Heart left ventricle (tissue), 16 donors: ENCODE results near the gene FARSB. TPM values are rescaled to one million over a fixed set of nuclear protein-coding genes. Genes with fewer than 3 reads are reported as not detected.

ENCODE experiments used
- ATAC-seq, 4 donors: fragments of 200-7000 bp; cut with Tn5 transposase; one replicate each; pipeline ENCODE4 v1.9.1; 2020 to 2022; ENCODE audit warnings: moderate library complexity in 4 of 4, mild to moderate bottlenecking in 3 of 4, moderate number of reproducible peaks in 1 of 4
- DNase-seq, 5 donors: peaks; one replicate each; pipeline ENCODE4 v3.0.0-alpha.2; 2020
- H3K27ac ChIP-seq, 12 donors: fragments of 200-600 bp; sonication (generic) in 4 of 12; one replicate each; pipeline versions ENCODE4 v1.5.0 to v1.8.0; 2016 to 2022; ENCODE audit warnings: mild to moderate bottlenecking in 2 of 12
- H3K27me3 ChIP-seq, 9 donors: fragments of 200-600 bp; sonication (generic) in 2 of 9; one replicate each; pipeline versions ENCODE4 v1.5.1 to v1.8.0; 2016 to 2022; ENCODE audit warnings: mild to moderate bottlenecking in 3 of 9
- H3K36me3 ChIP-seq, 9 donors: fragments of 200-600 bp; sonication (generic) in 2 of 9; one replicate each; pipeline versions ENCODE4 v1.5.0 to v1.8.0; 2018 to 2022; ENCODE audit warnings: mild to moderate bottlenecking in 2 of 9
- H3K4me1 ChIP-seq, 12 donors: fragments of 200-600 bp; sonication (generic) in 4 of 12; one replicate each; pipeline versions ENCODE4 v1.5.0 to v1.8.0; 2016 to 2022; ENCODE audit warnings: mild to moderate bottlenecking in 3 of 12
- H3K4me3 ChIP-seq, 12 donors: fragments of 200-600 bp; sonication (generic) in 4 of 12; one replicate each; pipeline versions ENCODE4 v1.5.0 to v1.8.0; 2017 to 2022; ENCODE audit warnings: mild to moderate bottlenecking in 9 of 12, moderate library complexity in 4 of 12
- H3K9me3 ChIP-seq, 12 donors: fragments of 200-600 bp; sonication (generic) in 4 of 12; one replicate each; pipeline versions ENCODE4 v1.5.0 to v1.8.0; 2016 to 2022; ENCODE audit warnings: mild to moderate bottlenecking in 1 of 12
- POLR2A ChIP-seq, 2 donors: fragments of 450-650 bp; IDR thresholded peaks; one replicate each; pipeline ENCODE4 v1.6.1; 2017; ENCODE audit warnings: antibody characterized with exemption in 2 of 2, mild to moderate bottlenecking in 2 of 2, moderate library complexity in 2 of 2
- WGBS, 4 donors: extraction: QIAGEN DNeasy Blood & Tissue Kit in 2 of 4; methylation state at CpG; one replicate each; pipeline versions ENCODE4 v1.1.5 to v1.1.7; 2013 to 2018; 5-methylcytosine and 5-hydroxymethylcytosine counted together
- intact Hi-C, 10 donors: fragments of 100-400 bp; cut with DNase I; formaldehyde crosslinking; loops; one replicate each; pipeline versions ENCODE4 v1.11.1 to v1.14.2; 2022
- long read RNA-seq, 3 donors: library from polyadenylated mRNA; unstranded; transcript quantifications; one replicate each; pipeline ENCODE4 v2.0.0, GENCODE V29; 2020 to 2021
- polyA plus RNA-seq, 2 donors: library from polyadenylated mRNA; stranded (reverse); fragments of 200-250 nt; gene quantifications; one replicate each; pipeline ENCODE4 v1.2.3, GENCODE V29; 2013
- total RNA-seq, 9 donors: library from RNA; depleted of rRNA in 2 of 9; stranded (reverse); fragments of >200 nt in 2 of 9; fragmentation: NEBNext Ultra II Directional in 3 of 9; extraction: Animal tissue kit (Norgen Biotek cat#: 25700) in 3 of 9; gene quantifications; one replicate each; pipeline versions ENCODE4 v1.1.0 to v1.2.4, GENCODE V29; 2016 to 2023
- TF ChIP-seq, protein P1 (sequence below), 12 donors: fragments of 200-600 bp; sonication (generic) in 4 of 12; IDR thresholded peaks; one replicate each; pipeline versions ENCODE4 v1.5.0 to v1.8.0; 2018 to 2022; ENCODE audit warnings: antibody characterized with exemption in 12 of 12, mild to moderate bottlenecking in 5 of 12
- donor health status: ischemic (EF 13 %, LVEDD 7.1; RV severe dilation, severe dysfunction).
- donor health status: healthy with polysubstance abuse.
- donor health status: DM: no; HTN: yes; CAD: no.
- donor health status: DM: no; HTN: no; CAD: no.
- donor health status: ischemic (EF 25% LVEDD 6.9; RV normal size, moderate dysfunction).
- donor health status: ischemic (EF 25% LVEDD 5.7; RV mildly dilated, moderate dysfunction).
- donor health status: healthy.
- donor health status: DM: yes; HTN: yes; CAD: no.
- donor health status: ischemic (EF 35%, LVEDD 5.7; RV mildly dilated, moderate dysfunction).
- donor health status: nonischemic (EF 11% LVEDD 7.7; RV severe dilation, severe dysfunction).
- donor health status: DM: yes; HTN: yes; CAD: no.
- donor health status: PGD.
- donor health status: ischemic (EF 29% LVEDD 5.4; RV normal size, mild dysfunction).
- donor health status: nonischemic (EF 23%, LVEDD 6.1; RV moderate dilation, normal function).

The FARSB gene
- total RNA-seq: 10 to 100 TPM; 14.3 to 29.2 (median 19.5) TPM
- polyA plus RNA-seq: 10 to 100 TPM in 1 of 2 donors, 1 to 10 TPM in 1; 9.8 to 28.6 TPM
- long read RNA-seq, donor 1, transcript FARSB-201 (17 exons, 3,369 nt): major isoform, 35 of 41 reads
- long read RNA-seq, donor 1, partial matches to known transcripts: 2 of 41 reads
- long read RNA-seq, donor 1, other reads (novel, unspliced or antisense): 4 of 41 reads
- long read RNA-seq, donor 2, transcript FARSB-201 (17 exons, 3,369 nt): major isoform, 298 of 350 reads
- long read RNA-seq, donor 2, partial matches to known transcripts: 11 of 350 reads
- long read RNA-seq, donor 2, other reads (novel, unspliced or antisense): 41 of 350 reads
- long read RNA-seq, donor 3, transcript FARSB-201 (17 exons, 3,369 nt): major isoform, 44 of 51 reads
- long read RNA-seq, donor 3, partial matches to known transcripts: 1 of 51 reads
- long read RNA-seq, donor 3, other reads (novel, unspliced or antisense): 6 of 51 reads

DNA sequence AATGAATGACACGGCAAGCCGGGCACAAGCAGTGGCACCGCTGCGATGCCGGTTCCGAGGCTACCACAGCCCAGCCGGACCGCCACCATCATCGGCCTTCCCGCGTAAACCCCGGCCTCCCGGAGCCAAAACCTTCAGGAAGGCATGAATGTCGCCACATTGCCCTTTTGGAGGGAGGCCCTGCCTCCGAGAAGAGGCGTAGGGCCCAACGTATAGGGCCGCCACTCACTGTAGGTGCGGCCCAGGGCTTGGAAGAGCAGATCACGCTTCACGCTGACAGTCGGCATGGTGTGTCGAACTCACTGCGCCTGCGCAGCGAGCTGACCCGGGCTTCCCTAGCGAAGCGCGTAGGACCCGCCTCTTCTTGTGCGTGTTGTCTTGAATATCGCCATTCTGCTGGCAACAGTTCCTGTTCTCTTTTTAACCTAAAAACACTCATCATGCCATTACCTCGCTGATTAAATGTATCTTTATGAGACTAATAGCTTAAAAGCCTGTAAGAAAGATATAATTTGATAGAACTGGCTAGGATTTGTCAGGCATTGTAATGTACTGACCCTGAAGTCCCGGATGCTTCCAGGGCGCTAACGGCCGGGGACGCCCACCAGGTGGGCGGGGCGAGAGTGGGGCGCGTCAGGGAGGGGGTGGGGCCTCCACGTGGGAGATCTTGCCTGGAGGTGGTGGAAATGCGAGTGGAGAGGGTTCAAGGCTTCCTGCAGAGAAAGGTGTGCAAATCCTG, at the start of gene FARSB:
TSS of gene FARSB (minus strand) at position 306 of the 739 bp plus-strand sequence. CDS start at position 287, 19 bp downstream.
- intact Hi-C loops: no loop called here
- Histone ChIP-seq H3K36me3 (no peaks in the 10 kb centered on the region), H3K27me3 (no peaks in the 10 kb centered on the region), H3K27ac (peak within 1 kb of the TSS; percentile 82 to 96 (median 90)), H3K4me1 (peaks cover 0 to 36% (median 16%) of the 10 kb centered on the region in 12 donors), H3K4me3 (peak within 1 kb of the TSS; percentile 57 to 95 (median 85)), H3K9me3 (no peaks in the 10 kb centered on the region)
- ATAC-seq (peak; percentile 98 to 99 (median 98)), DNase-seq (peak; percentile 94 to 99 (median 97))
- TF ChIP-seq POLR2A (IDR thresholded peaks at IDR 0.05): peak in 1 of 2 donors; percentile 64
- TF ChIP-seq, protein P1, sequence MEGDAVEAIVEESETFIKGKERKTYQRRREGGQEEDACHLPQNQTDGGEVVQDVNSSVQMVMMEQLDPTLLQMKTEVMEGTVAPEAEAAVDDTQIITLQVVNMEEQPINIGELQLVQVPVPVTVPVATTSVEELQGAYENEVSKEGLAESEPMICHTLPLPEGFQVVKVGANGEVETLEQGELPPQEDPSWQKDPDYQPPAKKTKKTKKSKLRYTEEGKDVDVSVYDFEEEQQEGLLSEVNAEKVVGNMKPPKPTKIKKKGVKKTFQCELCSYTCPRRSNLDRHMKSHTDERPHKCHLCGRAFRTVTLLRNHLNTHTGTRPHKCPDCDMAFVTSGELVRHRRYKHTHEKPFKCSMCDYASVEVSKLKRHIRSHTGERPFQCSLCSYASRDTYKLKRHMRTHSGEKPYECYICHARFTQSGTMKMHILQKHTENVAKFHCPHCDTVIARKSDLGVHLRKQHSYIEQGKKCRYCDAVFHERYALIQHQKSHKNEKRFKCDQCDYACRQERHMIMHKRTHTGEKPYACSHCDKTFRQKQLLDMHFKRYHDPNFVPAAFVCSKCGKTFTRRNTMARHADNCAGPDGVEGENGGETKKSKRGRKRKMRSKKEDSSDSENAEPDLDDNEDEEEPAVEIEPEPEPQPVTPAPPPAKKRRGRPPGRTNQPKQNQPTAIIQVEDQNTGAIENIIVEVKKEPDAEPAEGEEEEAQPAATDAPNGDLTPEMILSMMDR (IDR thresholded peaks at IDR 0.05): peak in 1 of 12 donors; percentile 9
- 0 to 1% (median 0%) methylated on average over 24 to 45 of the region's 45 CpGs for WGBS, 4 donors

DNA sequence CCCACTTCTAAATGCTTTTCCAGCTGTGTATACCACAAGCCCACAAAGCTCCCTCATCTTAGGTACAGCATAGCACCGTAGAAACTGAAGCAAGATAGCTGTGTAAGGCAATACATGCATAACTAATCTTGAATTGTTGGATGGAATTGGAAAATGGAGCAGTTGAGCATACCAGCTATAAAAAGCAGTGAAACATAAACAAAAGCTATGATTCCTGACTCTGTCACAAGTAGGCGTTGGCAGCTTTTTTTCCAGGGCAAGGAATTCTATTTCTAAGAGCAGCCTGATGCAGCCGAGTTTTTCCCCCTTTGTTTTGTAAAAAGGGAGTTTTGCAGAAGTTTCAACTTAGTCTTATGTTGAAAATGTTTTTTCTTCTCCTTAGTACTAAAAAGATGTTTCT, 48.0 kb upstream of the FARSB start:
- DNase-seq: no peak
- ATAC-seq: no peak
- Histone ChIP-seq H3K9me3 (no peaks in the 10 kb centered on the region), H3K4me1 (peaks cover 0 to 15% (median 6%) of the 10 kb centered on the region in 12 donors), H3K27me3 (no peaks in the 10 kb centered on the region), H3K36me3 (no peaks in the 10 kb centered on the region), H3K4me3 (no peak overlapping the region), H3K27ac (no peak overlapping the region)
- WGBS, 4 donors: 59 to 77% (median 70%) methylated on average over 3 of the region's 3 CpGs
- TF ChIP-seq, protein P1 (IDR thresholded peaks at IDR 0.05): no peak
- no peak for TF ChIP-seq POLR2A (IDR thresholded peaks at IDR 0.05)
- intact Hi-C loops: loop anchor here in 1 of 10 donors (10.0 kb wide), 1 partner anchor 101 kb away; no protein-coding TSS in a partner anchor

DNA sequence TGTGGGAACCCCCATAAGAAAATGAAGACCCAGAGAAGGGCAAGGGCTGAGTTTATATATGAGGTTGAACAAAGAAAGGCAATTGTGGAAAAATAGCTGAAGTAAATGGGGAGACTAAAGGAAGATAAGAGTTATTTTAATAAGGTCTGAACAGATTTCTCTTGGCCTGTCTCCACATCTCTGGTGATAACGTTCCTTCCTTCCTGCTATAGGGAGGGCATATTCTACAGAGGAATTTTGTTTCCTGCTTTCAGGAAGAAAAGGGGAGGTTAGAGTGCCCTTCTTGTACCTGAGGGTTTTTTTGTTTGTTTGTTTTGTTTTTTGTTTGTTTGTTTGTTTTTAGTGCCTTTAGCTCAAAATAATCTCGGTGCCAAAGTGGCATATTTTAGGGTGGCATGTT, 47.2 kb upstream of the FARSB start:
- H3K9me3 ChIP-seq: no peaks in the 10 kb centered on the region
- no peaks in the 10 kb centered on the region for H3K36me3 ChIP-seq
- intact Hi-C loops: loop anchor here in 1 of 10 donors (10.0 kb wide), 1 partner anchor 102 kb away; no protein-coding TSS in a partner anchor
- 36 to 52% (median 37%) methylated on average over 2 of the region's 2 CpGs for WGBS, 4 donors
- no peak overlapping the region for H3K4me3 ChIP-seq
- no peak for DNase-seq
- H3K4me1 ChIP-seq: peaks cover 0 to 7% (median 0%) of the 10 kb centered on the region in 12 donors
- TF ChIP-seq POLR2A (IDR thresholded peaks at IDR 0.05): no peak
- TF ChIP-seq, protein P1 (IDR thresholded peaks at IDR 0.05): no peak
- H3K27me3 ChIP-seq: no peaks in the 10 kb centered on the region
- no peak overlapping the region for H3K27ac ChIP-seq
- ATAC-seq: no peak
